Spinal cord (tissue), 10 donors: ENCODE results near the gene OR1L8. TPM values are rescaled to one million over a fixed set of nuclear protein-coding genes. Genes with fewer than 3 reads are reported as not detected.
"Not testable (repeated sequence)": the region's sequence is repeated elsewhere in the genome, so short reads cannot be mapped to it uniquely, and the experiment has no call there.

ENCODE experiments used
- DNase-seq, 6 donors: peaks; one replicate each; pipeline versions ENCODE4 v3.0.0 to v3.0.0-alpha.2; 2013 to 2015; ENCODE audit warnings: low spot score in 6 of 6, low read depth in 4 of 6
- H3K27ac ChIP-seq: one replicate; pipeline ENCODE4 v1.5.1; 2013; ENCODE audit warnings: low read depth, low read length, control low read depth
- H3K27me3 ChIP-seq: one replicate; pipeline ENCODE4 v1.6.1; 2013; ENCODE audit warnings: low read length; ENCODE audit not compliant: control insufficient read depth, insufficient read depth
- H3K36me3 ChIP-seq: one replicate; pipeline ENCODE4 v1.6.1; 2013; ENCODE audit warnings: low read length; ENCODE audit not compliant: control insufficient read depth, insufficient read depth
- H3K4me1 ChIP-seq: one replicate; pipeline ENCODE4 v1.6.1; 2013; ENCODE audit warnings: low read length; ENCODE audit not compliant: control insufficient read depth, insufficient read depth
- H3K4me3 ChIP-seq: one replicate; pipeline ENCODE4 v1.5.1; 2013; ENCODE audit warnings: low read depth, low read length, control low read depth
- H3K9me3 ChIP-seq: one replicate; pipeline ENCODE4 v1.6.1; 2013; ENCODE audit warnings: low read length; ENCODE audit not compliant: control insufficient read depth, insufficient read depth
- WGBS: methylation state at CpG from one replicate; pipeline ENCODE4 v1.1.5; 2013; ENCODE audit warnings: missing lambda C conversion rate; ENCODE audit not compliant: insufficient coverage; 5-methylcytosine and 5-hydroxymethylcytosine counted together
- polyA plus RNA-seq, 2 donors: library from polyadenylated mRNA; unstranded; fragments of 120-200 nt; gene quantifications; one replicate each; pipeline ENCODE4 v1.2.1, GENCODE V29; 2013; ENCODE audit not compliant: insufficient read length in 2 of 2
- total RNA-seq, 2 donors: library from RNA; depleted of rRNA in 1 of 2; stranded (reverse); fragments of 120-200 nt in 1 of 2; fragments of >200 nt in 1 of 2; gene quantifications; one replicate each; pipeline versions ENCODE4 v1.2.3 to v1.2.4, GENCODE V29; 2013 to 2014
- donor health status: healthy.

The OR1L8 gene
- total and polyA plus RNA-seq, 4 donors = 0.22 to 0.26 TPM; not detected in 2

- no peaks in the 10 kb centered on the region for H3K4me1 ChIP-seq
- DNase-seq = no peak
- 33% methylated on average over 5 of the region's 9 CpGs for WGBS
- H3K9me3 ChIP-seq = no peaks in the 10 kb centered on the region
- no peaks in the 10 kb centered on the region for H3K27me3 ChIP-seq
- no peak overlapping the region for H3K4me3 ChIP-seq
- H3K36me3 ChIP-seq = no peaks in the 10 kb centered on the region
- no peak overlapping the region for H3K27ac ChIP-seq
These were observed 20.9 kb downstream of the OR1L8 start for GRCh38 chr9:122562134-122562760.

- H3K27me3 ChIP-seq = no peaks in the 10 kb centered on the region
- H3K4me3 ChIP-seq = no peak overlapping the region
- H3K4me1 ChIP-seq = no peaks in the 10 kb centered on the region
- H3K36me3 ChIP-seq = no peaks in the 10 kb centered on the region
- no peaks in the 10 kb centered on the region for H3K9me3 ChIP-seq
- WGBS = 88% methylated on average over 4 of the region's 4 CpGs
- DNase-seq = no peak
- H3K27ac ChIP-seq = no peak overlapping the region
These were observed 21.7 kb downstream of the OR1L8 start for GRCh38 chr9:122561446-122561845.

GRCh38 chr9:122552812-122553211 lies 30.4 kb downstream of the OR1L8 start, which contains the start of gene OR1N2:
OR1N2 (plus strand) TSS chr9:122553112; CDS start chr9:122553212, 100 bp downstream.
- DNase-seq = no peak
- Histone ChIP-seq H3K27me3 (peaks cover 2% of the 10 kb centered on the region), H3K36me3 (no peaks in the 10 kb centered on the region), H3K9me3 (no peaks in the 10 kb centered on the region), H3K4me3 (no peak within 1 kb of the TSS), H3K4me1 (no peaks in the 10 kb centered on the region), H3K27ac (no peak within 1 kb of the TSS)
- 80% methylated on average over 1 of the region's 2 CpGs for WGBS

GRCh38 chr9:122551371-122551770 lies 31.8 kb downstream of the OR1L8 start:
- 43% methylated on average over 2 of the region's 5 CpGs for WGBS
- Histone ChIP-seq H3K27me3 (peaks cover 2% of the 10 kb centered on the region), H3K27ac (no peak overlapping the region), H3K4me3 (no peak overlapping the region), H3K9me3 (no peaks in the 10 kb centered on the region), H3K4me1 (no peaks in the 10 kb centered on the region), H3K36me3 (no peaks in the 10 kb centered on the region)
- DNase-seq = no peak

GRCh38 chr9:122546196-122546595 lies 37.0 kb downstream of the OR1L8 start:
- Histone ChIP-seq H3K36me3 (no peaks in the 10 kb centered on the region), H3K9me3 (no peaks in the 10 kb centered on the region), H3K27me3 (no peaks in the 10 kb centered on the region), H3K4me1 (no peaks in the 10 kb centered on the region), H3K4me3 (no peak overlapping the region), H3K27ac (no peak overlapping the region)
- WGBS = 42% methylated on average over 5 of the region's 8 CpGs
- DNase-seq = no peak

- Histone ChIP-seq H3K9me3 (no peaks in the 10 kb centered on the region), H3K4me3 (no peak overlapping the region), H3K4me1 (no peaks in the 10 kb centered on the region), H3K27ac (no peak overlapping the region), H3K36me3 (no peaks in the 10 kb centered on the region), H3K27me3 (no peaks in the 10 kb centered on the region)
- no peak for DNase-seq
- no CpG with 5 or more reads among the region's 2 CpGs for WGBS
These were observed 44.4 kb downstream of the OR1L8 start for GRCh38 chr9:122538757-122539156.

- H3K27me3 ChIP-seq, H3K4me3 ChIP-seq, H3K27ac ChIP-seq, H3K4me1 ChIP-seq, H3K9me3 ChIP-seq, H3K36me3 ChIP-seq, DNase-seq: not testable (repeated sequence)
- no CpG with 5 or more reads among the region's 7 CpGs for WGBS
These were observed 46.1 kb downstream of the OR1L8 start for GRCh38 chr9:122537066-122537465.

GRCh38 chr9:122536134-122536533 lies 47.0 kb downstream of the OR1L8 start:
- DNase-seq = no peak
- no peaks in the 10 kb centered on the region for H3K36me3 ChIP-seq
- H3K4me1 ChIP-seq = no peaks in the 10 kb centered on the region
- no peaks in the 10 kb centered on the region for H3K9me3 ChIP-seq
- H3K27me3 ChIP-seq = no peaks in the 10 kb centered on the region
- H3K27ac ChIP-seq = no peak overlapping the region
- WGBS = no CpG with 5 or more reads among the region's 1 CpG
- no peak overlapping the region for H3K4me3 ChIP-seq

- not testable (repeated sequence) for H3K4me1 ChIP-seq, H3K36me3 ChIP-seq, H3K27ac ChIP-seq, H3K4me3 ChIP-seq, DNase-seq, H3K9me3 ChIP-seq, H3K27me3 ChIP-seq
- WGBS = 81% methylated on average over 4 of the region's 4 CpGs
These were observed 52.0 kb downstream of the OR1L8 start for GRCh38 chr9:122531157-122531556.

- 84% methylated on average over 3 of the region's 3 CpGs for WGBS
- DNase-seq = no peak
- Histone ChIP-seq H3K36me3 (no peaks in the 10 kb centered on the region), H3K27me3 (no peaks in the 10 kb centered on the region), H3K4me1 (no peaks in the 10 kb centered on the region), H3K27ac (no peak within 1 kb of the TSS), H3K4me3 (no peak within 1 kb of the TSS), H3K9me3 (no peaks in the 10 kb centered on the region)
These were observed 56.0 kb downstream of the OR1L8 start, which contains the start of gene OR1N1 for GRCh38 chr9:122527193-122527592. OR1N1 (minus strand) TSS chr9:122527293; CDS start chr9:122527293, 0 bp downstream.
